ENCODE results near the gene RAX2. TPM values are rescaled to one million over a fixed set of nuclear protein-coding genes. Genes with fewer than 3 reads are reported as not detected.
A peak's percentile ranks its signal among the peaks of the same experiment; 100 is the strongest.

The RAX2 gene
- total and polyA plus RNA-seq, 2 of the 8 experiments (the other 6 are each of a cell fraction or from before 2014, with no cell fraction given): 0.08 TPM; not detected in 1

GRCh38 chr19:3770136-3770999 is 1.7 kb downstream of the RAX2 start:
- peaks cover 0 to 8% (median 3%) of the 10 kb centered on the region in 4 experiments; a peak in 5 of 8 replicates for H3K36me3 ChIP-seq (ENCODE audit: control insufficient read depth in 2 of 4, insufficient read depth in 4 of 4, low read length in 3 of 4)
- no peaks in the 10 kb centered on the region for H3K79me2 ChIP-seq (ENCODE audit: control insufficient read depth in 1 of 2, insufficient read depth in 2 of 2, low read length in 2 of 2)
- peaks cover 0 to 8% of the 10 kb centered on the region in 2 experiments for H4K20me1 ChIP-seq (replicated peaks in 1 of 2; ENCODE audit: control insufficient read depth in 1 of 2, insufficient read depth in 2 of 2, low read length in 2 of 2)
- peak overlapping the region; percentile 65 for H4K8ac ChIP-seq (ENCODE audit: extremely low read depth, insufficient read depth, low read length)
- H3K23ac ChIP-seq (ENCODE audit: insufficient read length): no peak overlapping the region
- no peak overlapping the region for H3K4ac ChIP-seq (replicated peaks; ENCODE audit: insufficient read length, low read depth, low read length)
- H3K4me1 ChIP-seq (replicated peaks in 1 of 4; ENCODE audit: control insufficient read depth in 3 of 4, insufficient read depth in 4 of 4, low read length in 3 of 4): peaks cover 0 to 7% (median 2%) of the 10 kb centered on the region in 4 experiments; a peak in 2 of 7 replicates
- no peak overlapping the region for H2AFZ ChIP-seq (ENCODE audit: low read length)
- no peak for FAIRE-seq
- ChIA-PET CTCF (ENCODE audit: partially characterized antibody) (interaction anchor here (0.6 to 3.3 kb wide), 7 partner anchors 13 to 386 kb away, joined by 3 to 17 read pairs (median 3); no protein-coding TSS in a partner anchor), POLR2A (ENCODE audit: partially characterized antibody) (interaction anchor here (0.6 to 3.8 kb wide), 6 partner anchors 7 to 218 kb away, joined by 3 to 23 read pairs (median 4); partner anchors contain the start of genes MRPL54 and NMRK2)
- no peak overlapping the region for H3K56ac ChIP-seq (replicated peaks; ENCODE audit: insufficient read length, low read depth, low read length)
- WGBS, 2 experiments (ENCODE audit: extremely low coverage in 1 of 2, insufficient coverage in 1 of 2, insufficient read length in 1 of 2, insufficient replicate concordance in 2 of 2, low coverage in 1 of 2, low lambda C conversion rate in 2 of 2, missing lambda C conversion rate in 1 of 2): 85% methylated on average over 37 of the region's 53 CpGs; no CpG with 5 or more reads in 1 of the 2 experiments
- peak overlapping the region in 1 of 2 experiments; percentile 3; a peak in 1 of 4 replicates for H3K4me2 ChIP-seq (ENCODE audit: insufficient read depth in 1 of 2, low read depth in 2 of 2, low read length in 2 of 2)
- DNase-seq (ENCODE audit: low read depth in 1 of 2, low spot score in 2 of 2): no peak
- no peak overlapping the region for H2AK5ac ChIP-seq (ENCODE audit: low read depth, low read length)
- H3K79me1 ChIP-seq (ENCODE audit: low read depth, low read length): 0 out of 2 replicates have a peak, but pooled peaks cover 3% of the 10 kb centered on the region
- TF ChIP-seq CHD1 (IDR thresholded peaks at IDR 0.05; ENCODE audit: low read depth, low read length): no peak
- no peak for TF ChIP-seq KDM5A (IDR thresholded peaks at IDR 0.05; ENCODE audit: low read length)
- no peak for TF ChIP-seq CREB1 (IDR thresholded peaks at IDR 0.05)
- no peak for TF ChIP-seq RAD21 (IDR thresholded peaks at IDR 0.05 in 1 of 2, conservative IDR thresholded peaks at IDR 0.05 in 1 of 2; ENCODE audit: low read depth in 2 of 2, low read length in 2 of 2)
- TF ChIP-seq FOSL1 (IDR thresholded peaks at IDR 0.05; ENCODE audit: insufficient read depth, low read depth, low read length): no peak
- no peak for TF ChIP-seq E2F6 (IDR thresholded peaks at IDR 0.05)
- no peak for TF ChIP-seq CEBPB (IDR thresholded peaks at IDR 0.05; ENCODE audit: low read depth, low read length)
- TF ChIP-seq, protein P1, sequence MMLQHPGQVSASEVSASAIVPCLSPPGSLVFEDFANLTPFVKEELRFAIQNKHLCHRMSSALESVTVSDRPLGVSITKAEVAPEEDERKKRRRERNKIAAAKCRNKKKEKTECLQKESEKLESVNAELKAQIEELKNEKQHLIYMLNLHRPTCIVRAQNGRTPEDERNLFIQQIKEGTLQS (IDR thresholded peaks at IDR 0.05; ENCODE audit: insufficient read depth, low read depth, low read length): no peak
- no peak for TF ChIP-seq HDAC6 (IDR thresholded peaks at IDR 0.05; ENCODE audit: low read depth, low read length)
- no peak for TF ChIP-seq MAFK (IDR thresholded peaks at IDR 0.05; ENCODE audit: low read depth, low read length)
- no peaks in the 10 kb centered on the region for H3K9me3 ChIP-seq (ENCODE audit: insufficient read depth in 2 of 2, low read depth in 1 of 2, low read length in 1 of 2)
- no peak overlapping the region for H3K27ac ChIP-seq (ENCODE audit: low read depth, low read length)
- H2BK20ac ChIP-seq (ENCODE audit: low read length): 0 out of 2 replicates have a peak overlapping the region, but pooled peaks have one; percentile 32
- no peak overlapping the region for H3K14ac ChIP-seq (ENCODE audit: insufficient read length)
- H3K4me3 ChIP-seq (ENCODE audit: extremely low read depth in 1 of 4, insufficient read depth in 2 of 4, low read depth in 3 of 4, low read length in 4 of 4): no peak overlapping the region
- H3K23me2 ChIP-seq (ENCODE audit: low read depth, low read length): no peaks in the 10 kb centered on the region; the same call in 1 of the 2 replicates
- no peak overlapping the region for H2BK5ac ChIP-seq (ENCODE audit: low read depth, low read length)
- no peak overlapping the region for H4K5ac ChIP-seq (ENCODE audit: insufficient read length, low read depth, low read length)
- H2BK120ac ChIP-seq (replicated peaks; ENCODE audit: low read depth, low read length): no peak overlapping the region
- H2BK12ac ChIP-seq (ENCODE audit: low read depth, low read length): no peak overlapping the region; the same call in 1 of the 2 replicates
- H3K9ac ChIP-seq (replicated peaks in 1 of 4; ENCODE audit: extremely low read depth in 1 of 4, low read depth in 3 of 4, low read length in 3 of 4): no peak overlapping the region
- no peaks in the 10 kb centered on the region for H3K27me3 ChIP-seq (replicated peaks in 1 of 4; ENCODE audit: control insufficient read depth in 3 of 4, extremely low read depth in 1 of 4, insufficient read depth in 3 of 4, low read length in 3 of 4)
- no peak overlapping the region for H2BK15ac ChIP-seq (ENCODE audit: low read length)
- H4K91ac ChIP-seq (replicated peaks; ENCODE audit: insufficient read length, low read length): no peak overlapping the region
- no peak overlapping the region for H3K18ac ChIP-seq (ENCODE audit: extremely low read depth, low read length)
